OCI-LY7 (cell line): ENCODE measurements around the gene NENF.

ENCODE experiments used
- EZH2phosphoT487 ChIP-seq: fragments of 200-600 bp; sonication (generic); IDR thresholded peaks from 2 replicates; pipeline ENCODE4 v1.6.1; 2018; ENCODE audit warnings: low read depth, borderline replicate concordance, mild to moderate bottlenecking, mixed run types, antibody characterized with exemption, low read length, moderate library complexity, mixed read lengths
- TF ChIP-seq, protein P1 (sequence below): fragments of 200-600 bp; sonication (generic); conservative IDR thresholded peaks from 2 replicates; pipeline ENCODE4 v1.5.1; 2014; ENCODE audit warnings: mild to moderate bottlenecking, antibody characterized with exemption, low read length, moderate library complexity, mixed read lengths

- TF ChIP-seq, protein P1, sequence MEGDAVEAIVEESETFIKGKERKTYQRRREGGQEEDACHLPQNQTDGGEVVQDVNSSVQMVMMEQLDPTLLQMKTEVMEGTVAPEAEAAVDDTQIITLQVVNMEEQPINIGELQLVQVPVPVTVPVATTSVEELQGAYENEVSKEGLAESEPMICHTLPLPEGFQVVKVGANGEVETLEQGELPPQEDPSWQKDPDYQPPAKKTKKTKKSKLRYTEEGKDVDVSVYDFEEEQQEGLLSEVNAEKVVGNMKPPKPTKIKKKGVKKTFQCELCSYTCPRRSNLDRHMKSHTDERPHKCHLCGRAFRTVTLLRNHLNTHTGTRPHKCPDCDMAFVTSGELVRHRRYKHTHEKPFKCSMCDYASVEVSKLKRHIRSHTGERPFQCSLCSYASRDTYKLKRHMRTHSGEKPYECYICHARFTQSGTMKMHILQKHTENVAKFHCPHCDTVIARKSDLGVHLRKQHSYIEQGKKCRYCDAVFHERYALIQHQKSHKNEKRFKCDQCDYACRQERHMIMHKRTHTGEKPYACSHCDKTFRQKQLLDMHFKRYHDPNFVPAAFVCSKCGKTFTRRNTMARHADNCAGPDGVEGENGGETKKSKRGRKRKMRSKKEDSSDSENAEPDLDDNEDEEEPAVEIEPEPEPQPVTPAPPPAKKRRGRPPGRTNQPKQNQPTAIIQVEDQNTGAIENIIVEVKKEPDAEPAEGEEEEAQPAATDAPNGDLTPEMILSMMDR, result no peak
- no peak for TF ChIP-seq EZH2phosphoT487
These were observed 13.6 kb downstream of the NENF start for GRCh38 chr1:212446333-212446732.
